WTC11 (cell line): ENCODE data around the gene PAMR1. TPM values are rescaled to one million over a fixed set of nuclear protein-coding genes. Genes with fewer than 3 reads are reported as not detected.

ENCODE experiments used
- ATAC-seq: fragments of 200-7000 bp; cut with Tn5 transposase; 2 replicates; pipeline ENCODE4 v1.10.0; 2021; ENCODE audit warnings: mild to moderate bottlenecking, moderate library complexity
- CTCF ChIA-PET: fragments of 300-600 bp; sonication (Branson Sonifier 250); formaldehyde crosslinking; loops from one replicate; lab custom pipeline; 2021; ENCODE audit warnings: antibody characterized with exemption; lab: Charles Lee
- POLR2A ChIA-PET: fragments of 350-600 bp; sonication (Branson Sonifier 250); formaldehyde crosslinking; loops from one replicate; lab custom pipeline; 2021; ENCODE audit warnings: antibody characterized with exemption; lab: Charles Lee
- DNase-seq: peaks from one replicate; pipeline ENCODE4 v3.0.0; 2021; ENCODE audit warnings: low spot score
- H3K27ac Mint-ChIP-seq: 2 replicates; pipeline ENCODE4 v1.8.0; 2021; ENCODE audit warnings: mixed read lengths
- H3K27me3 Mint-ChIP-seq: 2 replicates; pipeline ENCODE4 v1.8.0; 2021; ENCODE audit warnings: low read depth, mild to moderate bottlenecking, moderate library complexity, mixed read lengths
- H3K36me3 Mint-ChIP-seq: 2 replicates; pipeline ENCODE4 v1.8.0; 2021; ENCODE audit warnings: mixed read lengths
- H3K4me1 Mint-ChIP-seq: 2 replicates; pipeline ENCODE4 v1.8.0; 2022; ENCODE audit warnings: mixed read lengths
- H3K4me3 Mint-ChIP-seq: 2 replicates; pipeline ENCODE4 v1.8.0; 2021; ENCODE audit warnings: mild to moderate bottlenecking, moderate library complexity, mixed read lengths
- H3K9me3 Mint-ChIP-seq: 2 replicates; pipeline ENCODE4 v1.8.0; 2021; ENCODE audit warnings: mixed read lengths
- ATF3 ChIP-seq: sonication (generic); formaldehyde crosslinking; conservative IDR thresholded peaks from 2 replicates; pipeline ENCODE4 v1.8.1; 2022; ENCODE audit warnings: mild to moderate bottlenecking, missing genetic modification reagents
- CDX4 ChIP-seq: fragments of 250-450 bp; sonication (Bioruptor Pico); IDR thresholded peaks from 2 replicates; pipeline ENCODE4 v1.9.0; 2021; ENCODE audit warnings: moderate library complexity, mild to moderate bottlenecking, inconsistent platforms, borderline replicate concordance
- E2F1 ChIP-seq: sonication (generic); formaldehyde crosslinking; IDR thresholded peaks from 2 replicates; pipeline ENCODE4 v1.8.0; 2022; ENCODE audit warnings: mild to moderate bottlenecking, missing genetic modification reagents
- E2F4 ChIP-seq: sonication (generic); formaldehyde crosslinking; IDR thresholded peaks from 2 replicates; pipeline ENCODE4 v1.8.1; 2022; ENCODE audit warnings: low read depth, mild to moderate bottlenecking, moderate library complexity, missing genetic modification reagents, borderline replicate concordance
- ETV6 ChIP-seq: sonication (generic); formaldehyde crosslinking; IDR thresholded peaks from 2 replicates; pipeline ENCODE4 v1.8.1; 2022; ENCODE audit warnings: mild to moderate bottlenecking, missing genetic modification reagents
- IRF1 ChIP-seq: sonication (generic); formaldehyde crosslinking; IDR thresholded peaks from 2 replicates; pipeline ENCODE4 v1.8.0; 2023; ENCODE audit warnings: missing genetic modification reagents
- NFATC4 ChIP-seq: fragments of 250-450 bp; sonication (Bioruptor Pico); IDR thresholded peaks from 2 replicates; pipeline ENCODE4 v1.9.0; 2021; ENCODE audit warnings: mild to moderate bottlenecking
- PRDM15 ChIP-seq: sonication (generic); formaldehyde crosslinking; IDR thresholded peaks from 2 replicates; pipeline ENCODE4 v1.8.0; 2022; ENCODE audit warnings: missing genetic modification reagents
- SP1 ChIP-seq: sonication (generic); formaldehyde crosslinking; conservative IDR thresholded peaks from 2 replicates; pipeline ENCODE4 v1.8.1; 2022; ENCODE audit warnings: missing genetic modification reagents
- STAT6 ChIP-seq: sonication (generic); formaldehyde crosslinking; conservative IDR thresholded peaks from 2 replicates; pipeline ENCODE4 v1.8.1; 2023; ENCODE audit warnings: mild to moderate bottlenecking, low read depth, missing genetic modification reagents, moderate library complexity
- USF2 ChIP-seq: sonication (generic); formaldehyde crosslinking; IDR thresholded peaks from 2 replicates; pipeline ENCODE4 v1.8.1; 2023; ENCODE audit warnings: mild to moderate bottlenecking, missing genetic modification reagents, moderate library complexity
- ZNF317 ChIP-seq: sonication (generic); formaldehyde crosslinking; IDR thresholded peaks from 2 replicates; pipeline ENCODE4 v1.8.1; 2023; ENCODE audit warnings: low read depth, mild to moderate bottlenecking, moderate library complexity, missing genetic modification reagents, borderline replicate concordance
- ZNF416 ChIP-seq: fragments of 250-450 bp; sonication (Bioruptor Pico); IDR thresholded peaks from 2 replicates; pipeline ENCODE4 v1.9.0; 2021; ENCODE audit warnings: mild to moderate bottlenecking, inconsistent platforms
- total RNA-seq: library from RNA; stranded (reverse); gene quantifications from 3 replicates; pipeline ENCODE4 v1.2.3, GENCODE V29; 2021

Gene PAMR1
- total RNA-seq, 1 experiment from 2014 or later = 3.2 TPM

- TF ChIP-seq E2F4 (CRISPR knock-in tag) (no peak), IRF1 (CRISPR knock-in tag) (no peak), PRDM15 (no peak), E2F1 (CRISPR knock-in tag) (no peak), NFATC4 (CRISPR knock-in tag) (no peak)
Measured at GRCh38 chr11:35515224-35515623, 10.2 kb downstream of the PAMR1 start (continued).

GRCh38 chr11:35514481-35514880, 10.9 kb downstream of the PAMR1 start:
- DNase-seq = no peak
- H3K9me3 Mint-ChIP-seq = no peaks in the 10 kb centered on the region
- ChIA-PET CTCF (interaction anchor here (1.1 to 1.3 kb wide), 2 partner anchors 11 to 308 kb away, joined by 4 to 5 read pairs; partner anchors contain the start of gene PAMR1), POLR2A (no interaction called here)
- no peak overlapping the region for H3K4me3 Mint-ChIP-seq
- H3K27me3 Mint-ChIP-seq = peaks cover 50% of the 10 kb centered on the region
- no peak overlapping the region for H3K27ac Mint-ChIP-seq
- H3K36me3 Mint-ChIP-seq = no peaks in the 10 kb centered on the region
- TF ChIP-seq ETV6 (CRISPR knock-in tag) (no peak), NFATC4 (CRISPR knock-in tag) (no peak), USF2 (CRISPR knock-in tag) (no peak), SP1 (CRISPR knock-in tag) (no peak), ATF3 (CRISPR knock-in tag) (no peak), ZNF416 (CRISPR knock-in tag) (no peak), ZNF317 (CRISPR knock-in tag) (no peak), STAT6 (CRISPR knock-in tag) (no peak), CDX4 (CRISPR knock-in tag) (no peak)
- no peak for ATAC-seq
- H3K4me1 Mint-ChIP-seq = peaks cover 3% of the 10 kb centered on the region; the same call in 1 of the 2 replicates
